ENCODE measurements around the gene TMBIM6. TPM values are rescaled to one million over a fixed set of nuclear protein-coding genes. Genes with fewer than 3 reads are reported as not detected.
"Not testable (repeated sequence)": the region's sequence is repeated elsewhere in the genome, so short reads cannot be mapped to it uniquely, and the experiment has no call there.

TMBIM6 gene
- polyA plus RNA-seq, 2 of the 4 experiments (the other 2 are of a cell fraction) = 331 to 1,255 TPM

GRCh38 chr12:49730568-49731101 lies 10.7 kb upstream of the TMBIM6 start:
- FAIRE-seq = no peak
- H3K9me3 ChIP-seq = no peaks in the 10 kb centered on the region
- peak in 1 of 2 experiments; percentile 34; a peak in 1 of 4 replicates for TF ChIP-seq CEBPB (IDR thresholded peaks at IDR 0.05)
- TF ChIP-seq, protein P1, sequence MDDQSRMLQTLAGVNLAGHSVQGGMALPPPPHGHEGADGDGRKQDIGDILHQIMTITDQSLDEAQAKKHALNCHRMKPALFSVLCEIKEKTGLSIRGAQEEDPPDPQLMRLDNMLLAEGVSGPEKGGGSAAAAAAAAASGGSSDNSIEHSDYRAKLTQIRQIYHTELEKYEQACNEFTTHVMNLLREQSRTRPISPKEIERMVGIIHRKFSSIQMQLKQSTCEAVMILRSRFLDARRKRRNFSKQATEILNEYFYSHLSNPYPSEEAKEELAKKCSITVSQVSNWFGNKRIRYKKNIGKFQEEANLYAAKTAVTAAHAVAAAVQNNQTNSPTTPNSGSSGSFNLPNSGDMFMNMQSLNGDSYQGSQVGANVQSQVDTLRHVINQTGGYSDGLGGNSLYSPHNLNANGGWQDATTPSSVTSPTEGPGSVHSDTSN (IDR thresholded peaks at IDR 0.05) = no peak
- no peak for TF ChIP-seq HEYL (CRISPR knock-in tag; IDR thresholded peaks at IDR 0.05)
- CTCF ChIA-PET = no interaction called here
- DNase-seq (ENCODE audit: low read depth in 1 of 2, low spot score in 1 of 2) = peak in 1 of 2 experiments; percentile 38
- 48% methylated on average over 3 of the region's 3 CpGs for WGBS (ENCODE audit: missing lambda C conversion rate)
- H3K4me3 ChIP-seq = no peak overlapping the region
- POLR2A ChIA-PET = no interaction called here
- peak; percentile 40 to 74; a peak in 5 of 6 replicates for ATAC-seq
- H3K4me2 ChIP-seq = no peak overlapping the region
- no peaks in the 10 kb centered on the region; the same call in 2 of the 3 replicates for H3K4me1 ChIP-seq
- no peak overlapping the region for H3K27ac ChIP-seq

- Histone ChIP-seq H3K4me2 (no peak overlapping the region), H3K27ac (no peak overlapping the region), H3K4me3 (no peak overlapping the region), H3K4me1 (no peaks in the 10 kb centered on the region; the same call in 2 of the 3 replicates), H3K9me3 (no peaks in the 10 kb centered on the region)
- ATAC-seq = no peak
- 51% methylated on average over 10 of the region's 10 CpGs for WGBS (ENCODE audit: missing lambda C conversion rate)
- no peak for FAIRE-seq
- ChIA-PET POLR2A (interaction anchor here (1.4 kb wide), 1 partner anchor 8 kb away, joined by 7 read pairs; the partner anchor contains the start of gene TMBIM6), CTCF (interaction anchor here (0.7 to 1.0 kb wide), 2 partner anchors 16 to 24 kb away, joined by 3 to 4 read pairs; no protein-coding TSS in a partner anchor)
- DNase-seq (ENCODE audit: low read depth in 1 of 2, low spot score in 1 of 2) = no peak
- TF ChIP-seq BCL3 (IDR thresholded peaks at IDR 0.05) = no peak
- no peak for TF ChIP-seq TFCP2L1 (CRISPR knock-in tag; IDR thresholded peaks at IDR 0.05)
These were observed 7.9 kb upstream of the TMBIM6 start for GRCh38 chr12:49733219-49734017.

DNA sequence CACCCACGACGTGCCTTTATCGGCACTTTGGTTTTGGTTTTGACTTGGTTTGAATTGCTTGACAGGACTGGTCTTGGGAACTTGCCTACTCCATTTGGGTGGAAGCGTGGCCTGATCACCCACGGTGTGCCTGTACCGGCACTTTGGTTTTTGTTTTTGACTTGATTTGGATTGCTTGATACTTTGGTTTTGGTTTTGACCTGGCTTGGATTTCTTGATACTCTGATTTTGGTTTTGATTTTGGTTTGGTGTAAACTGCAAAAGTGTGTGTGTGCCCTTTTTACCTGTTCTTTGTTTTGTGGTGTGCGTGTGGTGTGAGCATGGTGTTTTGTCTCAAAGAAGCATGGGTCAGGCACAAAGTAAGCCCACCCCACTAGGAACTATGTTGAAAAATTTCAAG lies 6.5 kb upstream of the TMBIM6 start:
- ATAC-seq; H3K4me3 ChIP-seq; H3K9me3 ChIP-seq; H3K4me2 ChIP-seq; H3K27ac ChIP-seq; DNase-seq (ENCODE audit: low read depth in 1 of 2, low spot score in 1 of 2); FAIRE-seq; H3K4me1 ChIP-seq; CTCF ChIA-PET: not testable (repeated sequence)
- POLR2A ChIA-PET = interaction anchor here (0.7 kb wide), 1 partner anchor 224 kb away, joined by 3 read pairs; no protein-coding TSS in a partner anchor
- 89% methylated on average over 7 of the region's 7 CpGs for WGBS (ENCODE audit: missing lambda C conversion rate)

DNA sequence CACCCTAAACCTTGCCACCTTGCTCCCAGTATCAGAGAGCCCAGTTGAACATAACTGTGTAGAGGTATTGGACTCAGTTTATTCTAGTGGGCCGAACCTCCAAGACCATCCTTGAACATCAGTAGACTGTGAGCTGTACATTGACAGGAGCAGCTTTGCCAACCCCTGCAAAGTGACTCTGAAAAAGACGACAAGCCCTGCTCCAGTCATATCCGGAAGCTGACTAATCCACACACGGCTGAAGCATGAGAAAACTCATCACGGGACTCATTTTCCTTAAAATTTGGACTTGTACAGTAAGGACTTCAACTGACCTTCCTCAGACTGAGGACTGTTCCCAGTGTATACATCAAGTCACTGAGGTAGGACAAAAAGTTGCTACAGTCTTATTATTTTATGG lies 2.6 kb upstream of the TMBIM6 start:
- FAIRE-seq; H3K27ac ChIP-seq; ATAC-seq; H3K9me3 ChIP-seq; H3K4me2 ChIP-seq; H3K4me3 ChIP-seq; DNase-seq (ENCODE audit: low read depth in 1 of 2, low spot score in 1 of 2); POLR2A ChIA-PET: not testable (repeated sequence)
- CTCF ChIA-PET = interaction anchor here (0.9 to 1.8 kb wide), 2 partner anchors 11 to 29 kb away, joined by 3 read pairs; no protein-coding TSS in a partner anchor
- peaks cover 12% of the 10 kb centered on the region for H3K4me1 ChIP-seq
- WGBS (ENCODE audit: missing lambda C conversion rate) = 48% methylated on average over 5 of the region's 5 CpGs

GRCh38 chr12:49740277-49740676 lies 1.1 kb upstream of the TMBIM6 start:
- H3K4me3 ChIP-seq; FAIRE-seq; DNase-seq (ENCODE audit: low read depth in 1 of 2, low spot score in 1 of 2); H3K9me3 ChIP-seq; ATAC-seq; H3K4me2 ChIP-seq: not testable (repeated sequence)
- POLR2A ChIA-PET = interaction anchor here (1.0 to 1.7 kb wide), 2 partner anchors 14 to 92 kb away, joined by 3 to 11 read pairs; no protein-coding TSS in a partner anchor
- peak overlapping the region in 1 of 2 experiments; percentile 80; a peak in 3 of 6 replicates for H3K27ac ChIP-seq
- peaks cover 18% of the 10 kb centered on the region for H3K4me1 ChIP-seq
- CTCF ChIA-PET = interaction anchor here (0.6 to 2.6 kb wide), 30 partner anchors 11 to 343 kb away, joined by 3 to 27 read pairs (median 6); no protein-coding TSS in a partner anchor
- WGBS (ENCODE audit: missing lambda C conversion rate) = 88% methylated on average over 12 of the region's 12 CpGs

Data from A549 (cell line).